ENCODE results near the gene TARS3. TPM values are rescaled to one million over a fixed set of nuclear protein-coding genes. Genes with fewer than 3 reads are reported as not detected.

TARS3 gene
- total RNA-seq, 1 donor from 2014 or later: 13.0 TPM

DNA sequence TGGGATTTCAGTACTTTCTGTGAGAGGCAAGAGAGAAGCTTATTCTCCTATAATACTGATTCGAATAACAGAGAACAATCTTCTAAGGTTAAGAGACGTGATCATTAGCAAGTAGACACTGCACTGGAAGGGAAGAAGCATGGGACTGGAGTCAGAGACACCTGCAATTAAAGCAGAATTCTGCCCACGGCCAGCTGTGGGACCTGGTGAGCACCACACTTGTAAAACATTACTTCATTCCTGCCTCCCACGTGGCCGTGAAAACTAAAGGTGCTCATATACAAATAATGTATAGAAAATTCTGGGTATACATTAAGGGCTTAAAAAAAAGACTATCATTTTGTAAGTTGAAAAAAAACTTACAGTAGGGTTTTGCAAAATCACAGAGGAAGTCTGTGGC is 74.1 kb downstream of the TARS3 start:
- no peaks in the 10 kb centered on the region for H3K27me3 Mint-ChIP-seq
- peaks cover 39% of the 10 kb centered on the region for H3K36me3 Mint-ChIP-seq (ENCODE audit: low read depth)
- H3K27ac Mint-ChIP-seq: no peak overlapping the region
- DNase-seq (no peak), ATAC-seq (ENCODE audit: low read depth) (no peak)
- peaks cover 46% of the 10 kb centered on the region for H3K4me1 Mint-ChIP-seq
- ChIA-PET CTCF (interaction anchor here (1.7 to 2.5 kb wide), 2 partner anchors 9 to 362 kb away, joined by 8 read pairs; no protein-coding TSS in a partner anchor), POLR2A (interaction anchor here (1.0 kb wide), 1 partner anchor 355 kb away, joined by 3 read pairs; the partner anchor contains the start of gene SNRPA1)
- intact Hi-C loops (cut with micrococcal nuclease): loop anchor here (5.0 kb wide), 1 partner anchor 643 kb away; no protein-coding TSS in a partner anchor
- no peak overlapping the region for H3K4me3 Mint-ChIP-seq
- TF ChIP-seq, protein P1, sequence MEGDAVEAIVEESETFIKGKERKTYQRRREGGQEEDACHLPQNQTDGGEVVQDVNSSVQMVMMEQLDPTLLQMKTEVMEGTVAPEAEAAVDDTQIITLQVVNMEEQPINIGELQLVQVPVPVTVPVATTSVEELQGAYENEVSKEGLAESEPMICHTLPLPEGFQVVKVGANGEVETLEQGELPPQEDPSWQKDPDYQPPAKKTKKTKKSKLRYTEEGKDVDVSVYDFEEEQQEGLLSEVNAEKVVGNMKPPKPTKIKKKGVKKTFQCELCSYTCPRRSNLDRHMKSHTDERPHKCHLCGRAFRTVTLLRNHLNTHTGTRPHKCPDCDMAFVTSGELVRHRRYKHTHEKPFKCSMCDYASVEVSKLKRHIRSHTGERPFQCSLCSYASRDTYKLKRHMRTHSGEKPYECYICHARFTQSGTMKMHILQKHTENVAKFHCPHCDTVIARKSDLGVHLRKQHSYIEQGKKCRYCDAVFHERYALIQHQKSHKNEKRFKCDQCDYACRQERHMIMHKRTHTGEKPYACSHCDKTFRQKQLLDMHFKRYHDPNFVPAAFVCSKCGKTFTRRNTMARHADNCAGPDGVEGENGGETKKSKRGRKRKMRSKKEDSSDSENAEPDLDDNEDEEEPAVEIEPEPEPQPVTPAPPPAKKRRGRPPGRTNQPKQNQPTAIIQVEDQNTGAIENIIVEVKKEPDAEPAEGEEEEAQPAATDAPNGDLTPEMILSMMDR (IDR thresholded peaks at IDR 0.05): no peak
- no peaks in the 10 kb centered on the region for H3K9me3 Mint-ChIP-seq

DNA sequence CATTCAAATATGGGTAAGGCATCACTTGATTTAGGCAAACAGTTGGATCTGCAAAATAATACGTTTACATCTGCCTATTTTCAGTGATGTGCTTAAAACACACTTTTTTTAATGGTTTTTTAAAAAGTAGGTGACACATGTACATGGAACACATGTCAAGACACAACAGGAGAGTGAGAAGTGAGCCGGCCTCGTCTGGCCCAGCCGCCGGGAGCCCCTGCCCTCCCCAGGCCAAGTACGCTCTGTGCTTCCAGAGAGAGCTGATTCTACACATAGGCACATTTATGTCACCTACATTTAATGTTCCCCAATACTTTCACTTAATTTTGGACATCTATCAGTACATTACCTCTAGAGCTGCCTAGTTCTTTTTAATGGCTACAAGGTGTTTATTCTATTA is 75.9 kb downstream of the TARS3 start:
- Mint-ChIP-seq H3K36me3 (ENCODE audit: low read depth) (peaks cover 53% of the 10 kb centered on the region), H3K27me3 (no peaks in the 10 kb centered on the region), H3K4me3 (no peak overlapping the region), H3K9me3 (no peaks in the 10 kb centered on the region), H3K4me1 (peaks cover 34% of the 10 kb centered on the region), H3K27ac (no peak overlapping the region)
- DNase-seq (no peak), ATAC-seq (ENCODE audit: low read depth) (no peak)
- intact Hi-C loops (cut with micrococcal nuclease): no loop called here
- ChIA-PET POLR2A (interaction anchor here (0.5 kb wide), 1 partner anchor 658 kb away, joined by 6 read pairs; no protein-coding TSS in a partner anchor), CTCF (interaction anchor here (2.5 kb wide), 1 partner anchor 360 kb away, joined by 8 read pairs; no protein-coding TSS in a partner anchor)
- TF ChIP-seq, protein P1 (IDR thresholded peaks at IDR 0.05): no peak

DNA sequence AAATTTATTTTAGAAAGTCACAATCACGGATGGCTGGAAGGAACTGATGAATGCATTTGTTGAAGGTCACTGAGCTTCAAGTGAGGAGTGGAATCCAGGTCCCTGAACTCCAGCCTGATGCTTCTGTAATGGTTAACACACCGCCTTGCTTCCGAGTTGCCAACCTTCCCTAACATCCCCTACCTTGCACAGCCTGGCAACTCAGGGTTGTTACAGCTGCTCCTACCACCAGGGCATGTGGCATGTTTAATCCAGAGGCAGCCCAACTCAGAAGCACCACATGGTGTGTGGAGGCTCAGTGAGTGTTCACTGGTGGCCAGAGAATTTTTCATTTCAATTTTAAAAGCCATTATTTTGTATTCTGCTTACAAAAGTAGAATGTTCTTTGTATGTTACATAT is 77.0 kb downstream of the TARS3 start:
- Mint-ChIP-seq H3K9me3 (no peaks in the 10 kb centered on the region), H3K4me1 (peaks cover 35% of the 10 kb centered on the region), H3K4me3 (no peak overlapping the region), H3K36me3 (ENCODE audit: low read depth) (peaks cover 62% of the 10 kb centered on the region), H3K27me3 (no peaks in the 10 kb centered on the region), H3K27ac (no peak overlapping the region)
- TF ChIP-seq, protein P1 (IDR thresholded peaks at IDR 0.05): no peak
- ATAC-seq (ENCODE audit: low read depth): no peak
- POLR2A ChIA-PET: no interaction called here
- intact Hi-C loops (cut with micrococcal nuclease): no loop called here
- CTCF ChIA-PET: no interaction called here
- DNase-seq: no peak

DNA sequence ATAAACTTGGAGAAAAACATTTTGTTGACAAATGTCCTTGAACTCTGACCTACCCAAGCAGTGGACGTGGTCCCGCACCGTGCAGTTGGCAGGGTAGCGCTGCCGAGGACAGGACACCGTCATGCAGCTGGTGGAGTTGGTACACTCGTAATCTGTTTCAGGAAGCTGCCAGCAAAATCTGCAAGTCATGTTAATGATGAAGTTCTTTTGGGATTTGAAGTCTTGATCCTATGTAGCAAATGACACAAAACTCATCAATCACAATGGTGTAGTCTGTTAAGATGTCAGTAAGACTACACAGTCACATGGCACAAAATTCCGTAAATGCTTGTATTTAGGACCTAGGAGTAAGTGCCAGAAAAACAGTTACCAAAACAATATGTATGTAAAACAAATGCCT is 77.6 kb downstream of the TARS3 start:
- TF ChIP-seq, protein P1 (IDR thresholded peaks at IDR 0.05): no peak

DNA sequence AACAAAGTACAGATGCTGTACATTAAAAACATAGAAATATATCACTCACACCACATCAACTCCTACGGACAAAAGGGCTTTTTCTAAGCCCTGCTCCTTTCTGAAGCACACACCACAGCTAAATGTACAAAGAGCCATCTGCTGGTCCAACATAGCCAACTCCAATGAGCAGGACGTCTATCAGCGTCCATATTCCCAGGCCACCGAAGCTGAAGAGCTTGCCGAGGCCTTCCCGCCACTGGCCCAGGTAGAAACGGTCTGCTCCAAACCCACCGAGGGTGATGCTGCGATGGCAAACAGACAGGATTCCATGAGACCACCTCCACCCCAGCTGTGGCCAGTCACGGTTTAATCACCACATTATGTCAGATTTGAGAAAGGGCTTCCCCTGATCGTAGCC is 81.9 kb downstream of the TARS3 start:
- no peaks in the 10 kb centered on the region for H3K9me3 Mint-ChIP-seq
- H3K36me3 Mint-ChIP-seq (ENCODE audit: low read depth): peaks cover 77% of the 10 kb centered on the region
- POLR2A ChIA-PET: interaction anchor here (0.6 to 4.3 kb wide), 4 partner anchors 10 to 1716 kb away, joined by 3 to 25 read pairs (median 8); partner anchors contain the start of genes SNRPA1 and TM2D3
- H3K27ac Mint-ChIP-seq: peak overlapping the region; percentile 54
- DNase-seq: no peak
- intact Hi-C loops (cut with micrococcal nuclease): no loop called here
- H3K27me3 Mint-ChIP-seq: no peaks in the 10 kb centered on the region
- no peak for ATAC-seq (ENCODE audit: low read depth)
- no peak overlapping the region for H3K4me3 Mint-ChIP-seq
- CTCF ChIA-PET: interaction anchor here (1.0 to 5.0 kb wide), 9 partner anchors 9 to 357 kb away, joined by 3 to 42 read pairs (median 7); partner anchors contain the start of gene TM2D3
- TF ChIP-seq, protein P1 (IDR thresholded peaks at IDR 0.05): no peak
- H3K4me1 Mint-ChIP-seq: peaks cover 23% of the 10 kb centered on the region

More for the DNA sequence above, 77.6 kb downstream of the TARS3 start:
- no peaks in the 10 kb centered on the region for H3K27me3 Mint-ChIP-seq
- H3K36me3 Mint-ChIP-seq (ENCODE audit: low read depth): peaks cover 66% of the 10 kb centered on the region
- peaks cover 39% of the 10 kb centered on the region for H3K4me1 Mint-ChIP-seq
- no peak overlapping the region for H3K27ac Mint-ChIP-seq
- ChIA-PET CTCF (no interaction called here), POLR2A (no interaction called here)
- ATAC-seq (ENCODE audit: low read depth) (no peak), DNase-seq (no peak)
- H3K4me3 Mint-ChIP-seq: no peak overlapping the region
- no peaks in the 10 kb centered on the region for H3K9me3 Mint-ChIP-seq
- intact Hi-C loops (cut with micrococcal nuclease): no loop called here
